GM23338 (cell line): ENCODE measurements around the gene RTKN2.

ENCODE experiments used
- CREB1 ChIP-seq: fragments of 250-450 bp; sonication (Bioruptor Pico); IDR thresholded peaks from 2 replicates; pipeline ENCODE4 v1.5.0; 2020; ENCODE audit warnings: low read depth, mild to moderate bottlenecking, moderate library complexity
- CTCF ChIP-seq, 2 experiments: fragments of 200-600 bp in 1 of 2; sonication (generic) in 1 of 2; conservative IDR thresholded peaks; 2 replicates each; pipeline versions ENCODE4 v1.5.1 to v1.6.1; 2016 to 2017; ENCODE audit warnings: antibody characterized with exemption in 2 of 2, low read depth in 2 of 2, mild to moderate bottlenecking in 2 of 2, moderate library complexity in 1 of 2
- JUNB ChIP-seq: IDR thresholded peaks from one replicate; pipeline ENCODE4 v1.6.1; 2016; ENCODE audit warnings: antibody characterized with exemption; ENCODE audit not compliant: unreplicated experiment
- POLR2AphosphoS5 ChIP-seq: IDR thresholded peaks from 2 replicates; pipeline ENCODE4 v1.6.1; 2016; ENCODE audit warnings: antibody characterized with exemption, low read depth
- TF ChIP-seq, protein P1 (sequence below): IDR thresholded peaks from one replicate; pipeline ENCODE4 v1.6.1; 2018; ENCODE audit warnings: antibody characterized with exemption; ENCODE audit not compliant: unreplicated experiment
- TF ChIP-seq, protein P2 (sequence below): IDR thresholded peaks from 2 replicates; pipeline ENCODE4 v1.6.1; 2016; ENCODE audit warnings: antibody characterized with exemption
- TF ChIP-seq, protein P3 (sequence below): fragments of 250-450 bp; sonication (Bioruptor Pico); IDR thresholded peaks from 2 replicates; pipeline ENCODE4 v1.5.0; 2020; ENCODE audit warnings: mild to moderate bottlenecking, moderate library complexity

- no peak for TF ChIP-seq CTCF (conservative IDR thresholded peaks at IDR 0.05; ENCODE audit: low read depth in 2 of 2)
- TF ChIP-seq CREB1 (CRISPR knock-in tag): no peak
- TF ChIP-seq, protein P1, sequence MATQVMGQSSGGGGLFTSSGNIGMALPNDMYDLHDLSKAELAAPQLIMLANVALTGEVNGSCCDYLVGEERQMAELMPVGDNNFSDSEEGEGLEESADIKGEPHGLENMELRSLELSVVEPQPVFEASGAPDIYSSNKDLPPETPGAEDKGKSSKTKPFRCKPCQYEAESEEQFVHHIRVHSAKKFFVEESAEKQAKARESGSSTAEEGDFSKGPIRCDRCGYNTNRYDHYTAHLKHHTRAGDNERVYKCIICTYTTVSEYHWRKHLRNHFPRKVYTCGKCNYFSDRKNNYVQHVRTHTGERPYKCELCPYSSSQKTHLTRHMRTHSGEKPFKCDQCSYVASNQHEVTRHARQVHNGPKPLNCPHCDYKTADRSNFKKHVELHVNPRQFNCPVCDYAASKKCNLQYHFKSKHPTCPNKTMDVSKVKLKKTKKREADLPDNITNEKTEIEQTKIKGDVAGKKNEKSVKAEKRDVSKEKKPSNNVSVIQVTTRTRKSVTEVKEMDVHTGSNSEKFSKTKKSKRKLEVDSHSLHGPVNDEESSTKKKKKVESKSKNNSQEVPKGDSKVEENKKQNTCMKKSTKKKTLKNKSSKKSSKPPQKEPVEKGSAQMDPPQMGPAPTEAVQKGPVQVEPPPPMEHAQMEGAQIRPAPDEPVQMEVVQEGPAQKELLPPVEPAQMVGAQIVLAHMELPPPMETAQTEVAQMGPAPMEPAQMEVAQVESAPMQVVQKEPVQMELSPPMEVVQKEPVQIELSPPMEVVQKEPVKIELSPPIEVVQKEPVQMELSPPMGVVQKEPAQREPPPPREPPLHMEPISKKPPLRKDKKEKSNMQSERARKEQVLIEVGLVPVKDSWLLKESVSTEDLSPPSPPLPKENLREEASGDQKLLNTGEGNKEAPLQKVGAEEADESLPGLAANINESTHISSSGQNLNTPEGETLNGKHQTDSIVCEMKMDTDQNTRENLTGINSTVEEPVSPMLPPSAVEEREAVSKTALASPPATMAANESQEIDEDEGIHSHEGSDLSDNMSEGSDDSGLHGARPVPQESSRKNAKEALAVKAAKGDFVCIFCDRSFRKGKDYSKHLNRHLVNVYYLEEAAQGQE: no peak
- no peak for TF ChIP-seq POLR2AphosphoS5
- no peak for TF ChIP-seq JUNB
- TF ChIP-seq, protein P2, sequence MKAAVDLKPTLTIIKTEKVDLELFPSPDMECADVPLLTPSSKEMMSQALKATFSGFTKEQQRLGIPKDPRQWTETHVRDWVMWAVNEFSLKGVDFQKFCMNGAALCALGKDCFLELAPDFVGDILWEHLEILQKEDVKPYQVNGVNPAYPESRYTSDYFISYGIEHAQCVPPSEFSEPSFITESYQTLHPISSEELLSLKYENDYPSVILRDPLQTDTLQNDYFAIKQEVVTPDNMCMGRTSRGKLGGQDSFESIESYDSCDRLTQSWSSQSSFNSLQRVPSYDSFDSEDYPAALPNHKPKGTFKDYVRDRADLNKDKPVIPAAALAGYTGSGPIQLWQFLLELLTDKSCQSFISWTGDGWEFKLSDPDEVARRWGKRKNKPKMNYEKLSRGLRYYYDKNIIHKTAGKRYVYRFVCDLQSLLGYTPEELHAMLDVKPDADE: no peak
- TF ChIP-seq, protein P3, sequence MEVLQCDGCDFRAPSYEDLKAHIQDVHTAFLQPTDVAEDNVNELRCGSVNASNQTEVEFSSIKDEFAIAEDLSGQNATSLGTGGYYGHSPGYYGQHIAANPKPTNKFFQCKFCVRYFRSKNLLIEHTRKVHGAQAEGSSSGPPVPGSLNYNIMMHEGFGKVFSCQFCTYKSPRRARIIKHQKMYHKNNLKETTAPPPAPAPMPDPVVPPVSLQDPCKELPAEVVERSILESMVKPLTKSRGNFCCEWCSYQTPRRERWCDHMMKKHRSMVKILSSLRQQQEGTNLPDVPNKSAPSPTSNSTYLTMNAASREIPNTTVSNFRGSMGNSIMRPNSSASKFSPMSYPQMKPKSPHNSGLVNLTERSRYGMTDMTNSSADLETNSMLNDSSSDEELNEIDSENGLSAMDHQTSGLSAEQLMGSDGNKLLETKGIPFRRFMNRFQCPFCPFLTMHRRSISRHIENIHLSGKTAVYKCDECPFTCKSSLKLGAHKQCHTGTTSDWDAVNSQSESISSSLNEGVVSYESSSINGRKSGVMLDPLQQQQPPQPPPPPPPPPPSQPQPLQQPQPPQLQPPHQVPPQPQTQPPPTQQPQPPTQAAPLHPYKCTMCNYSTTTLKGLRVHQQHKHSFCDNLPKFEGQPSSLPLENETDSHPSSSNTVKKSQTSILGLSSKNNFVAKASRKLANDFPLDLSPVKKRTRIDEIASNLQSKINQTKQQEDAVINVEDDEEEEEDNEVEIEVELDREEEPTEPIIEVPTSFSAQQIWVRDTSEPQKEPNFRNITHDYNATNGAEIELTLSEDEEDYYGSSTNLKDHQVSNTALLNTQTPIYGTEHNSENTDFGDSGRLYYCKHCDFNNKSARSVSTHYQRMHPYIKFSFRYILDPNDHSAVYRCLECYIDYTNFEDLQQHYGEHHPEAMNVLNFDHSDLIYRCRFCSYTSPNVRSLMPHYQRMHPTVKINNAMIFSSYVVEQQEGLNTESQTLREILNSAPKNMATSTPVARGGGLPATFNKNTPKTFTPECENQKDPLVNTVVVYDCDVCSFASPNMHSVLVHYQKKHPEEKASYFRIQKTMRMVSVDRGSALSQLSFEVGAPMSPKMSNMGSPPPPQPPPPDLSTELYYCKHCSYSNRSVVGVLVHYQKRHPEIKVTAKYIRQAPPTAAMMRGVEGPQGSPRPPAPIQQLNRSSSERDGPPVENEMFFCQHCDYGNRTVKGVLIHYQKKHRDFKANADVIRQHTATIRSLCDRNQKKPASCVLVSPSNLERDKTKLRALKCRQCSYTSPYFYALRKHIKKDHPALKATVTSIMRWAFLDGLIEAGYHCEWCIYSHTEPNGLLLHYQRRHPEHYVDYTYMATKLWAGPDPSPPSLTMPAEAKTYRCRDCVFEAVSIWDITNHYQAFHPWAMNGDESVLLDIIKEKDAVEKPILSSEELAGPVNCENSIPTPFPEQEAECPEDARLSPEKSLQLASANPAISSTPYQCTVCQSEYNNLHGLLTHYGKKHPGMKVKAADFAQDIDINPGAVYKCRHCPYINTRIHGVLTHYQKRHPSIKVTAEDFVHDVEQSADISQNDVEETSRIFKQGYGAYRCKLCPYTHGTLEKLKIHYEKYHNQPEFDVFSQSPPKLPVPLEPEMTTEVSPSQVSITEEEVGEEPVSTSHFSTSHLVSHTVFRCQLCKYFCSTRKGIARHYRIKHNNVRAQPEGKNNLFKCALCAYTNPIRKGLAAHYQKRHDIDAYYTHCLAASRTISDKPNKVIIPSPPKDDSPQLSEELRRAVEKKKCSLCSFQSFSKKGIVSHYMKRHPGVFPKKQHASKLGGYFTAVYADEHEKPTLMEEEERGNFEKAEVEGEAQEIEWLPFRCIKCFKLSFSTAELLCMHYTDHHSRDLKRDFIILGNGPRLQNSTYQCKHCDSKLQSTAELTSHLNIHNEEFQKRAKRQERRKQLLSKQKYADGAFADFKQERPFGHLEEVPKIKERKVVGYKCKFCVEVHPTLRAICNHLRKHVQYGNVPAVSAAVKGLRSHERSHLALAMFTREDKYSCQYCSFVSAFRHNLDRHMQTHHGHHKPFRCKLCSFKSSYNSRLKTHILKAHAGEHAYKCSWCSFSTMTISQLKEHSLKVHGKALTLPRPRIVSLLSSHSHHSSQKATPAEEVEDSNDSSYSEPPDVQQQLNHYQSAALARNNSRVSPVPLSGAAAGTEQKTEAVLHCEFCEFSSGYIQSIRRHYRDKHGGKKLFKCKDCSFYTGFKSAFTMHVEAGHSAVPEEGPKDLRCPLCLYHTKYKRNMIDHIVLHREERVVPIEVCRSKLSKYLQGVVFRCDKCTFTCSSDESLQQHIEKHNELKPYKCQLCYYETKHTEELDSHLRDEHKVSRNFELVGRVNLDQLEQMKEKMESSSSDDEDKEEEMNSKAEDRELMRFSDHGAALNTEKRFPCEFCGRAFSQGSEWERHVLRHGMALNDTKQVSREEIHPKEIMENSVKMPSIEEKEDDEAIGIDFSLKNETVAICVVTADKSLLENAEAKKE (CRISPR knock-in tag): no peak
Measured at GRCh38 chr10:62153191-62153590, 115.5 kb downstream of the RTKN2 start.
